GM21723 (cell line): ENCODE results near the gene CDH23.

Experiments used
- ATAC-seq: cut with Tn5 transposase; IDR thresholded peaks from one replicate; pipeline ENCODE4 v1.9.1; 2021; ENCODE audit warnings: mild to moderate bottlenecking, moderate library complexity; ENCODE audit not compliant: unreplicated experiment

CDH23 gene

GRCh38 chr10:71554671-71555070 lies 158.0 kb downstream of the CDH23 start:
- ATAC-seq: no peak

- no peak for ATAC-seq
Measured at GRCh38 chr10:71555087-71555723, 158.5 kb downstream of the CDH23 start.

GRCh38 chr10:71555724-71556119 lies 159.0 kb downstream of the CDH23 start:
- no peak for ATAC-seq

- ATAC-seq: no peak
Measured at GRCh38 chr10:71558991-71559390, 162.3 kb downstream of the CDH23 start.

GRCh38 chr10:71561003-71561574 lies 164.4 kb downstream of the CDH23 start:
- no peak for ATAC-seq

GRCh38 chr10:71562181-71562580 lies 165.5 kb downstream of the CDH23 start:
- no peak for ATAC-seq

GRCh38 chr10:71562904-71563303 lies 166.2 kb downstream of the CDH23 start:
- no peak for ATAC-seq

GRCh38 chr10:71564194-71564820 lies 167.6 kb downstream of the CDH23 start:
- no peak for ATAC-seq

GRCh38 chr10:71565284-71566000 lies 168.7 kb downstream of the CDH23 start:
- no peak for ATAC-seq

GRCh38 chr10:71567006-71567405 lies 170.3 kb downstream of the CDH23 start:
- no peak for ATAC-seq

- ATAC-seq: no peak
Measured at GRCh38 chr10:71568896-71569492, 172.3 kb downstream of the CDH23 start.

GRCh38 chr10:71569775-71570588 lies 173.3 kb downstream of the CDH23 start:
- ATAC-seq: no peak

GRCh38 chr10:71571460-71572175 lies 174.9 kb downstream of the CDH23 start:
- no peak for ATAC-seq

GRCh38 chr10:71572962-71573361 lies 176.2 kb downstream of the CDH23 start:
- ATAC-seq: no peak

GRCh38 chr10:71573562-71574518 lies 177.1 kb downstream of the CDH23 start:
- no peak for ATAC-seq

GRCh38 chr10:71575451-71575850 lies 178.7 kb downstream of the CDH23 start:
- ATAC-seq: no peak

- ATAC-seq: no peak
Measured at GRCh38 chr10:71575934-71576801, 179.4 kb downstream of the CDH23 start.

GRCh38 chr10:71576842-71577241 lies 180.1 kb downstream of the CDH23 start:
- no peak for ATAC-seq
